Ammon's horn (tissue), 1 donor: ENCODE measurements around the gene C2orf49.

Experiments
- DNase-seq: peaks from one replicate; pipeline ENCODE4 v3.0.0-alpha.2; 2016; ENCODE audit warnings: low spot score

The C2orf49 gene

DNA sequence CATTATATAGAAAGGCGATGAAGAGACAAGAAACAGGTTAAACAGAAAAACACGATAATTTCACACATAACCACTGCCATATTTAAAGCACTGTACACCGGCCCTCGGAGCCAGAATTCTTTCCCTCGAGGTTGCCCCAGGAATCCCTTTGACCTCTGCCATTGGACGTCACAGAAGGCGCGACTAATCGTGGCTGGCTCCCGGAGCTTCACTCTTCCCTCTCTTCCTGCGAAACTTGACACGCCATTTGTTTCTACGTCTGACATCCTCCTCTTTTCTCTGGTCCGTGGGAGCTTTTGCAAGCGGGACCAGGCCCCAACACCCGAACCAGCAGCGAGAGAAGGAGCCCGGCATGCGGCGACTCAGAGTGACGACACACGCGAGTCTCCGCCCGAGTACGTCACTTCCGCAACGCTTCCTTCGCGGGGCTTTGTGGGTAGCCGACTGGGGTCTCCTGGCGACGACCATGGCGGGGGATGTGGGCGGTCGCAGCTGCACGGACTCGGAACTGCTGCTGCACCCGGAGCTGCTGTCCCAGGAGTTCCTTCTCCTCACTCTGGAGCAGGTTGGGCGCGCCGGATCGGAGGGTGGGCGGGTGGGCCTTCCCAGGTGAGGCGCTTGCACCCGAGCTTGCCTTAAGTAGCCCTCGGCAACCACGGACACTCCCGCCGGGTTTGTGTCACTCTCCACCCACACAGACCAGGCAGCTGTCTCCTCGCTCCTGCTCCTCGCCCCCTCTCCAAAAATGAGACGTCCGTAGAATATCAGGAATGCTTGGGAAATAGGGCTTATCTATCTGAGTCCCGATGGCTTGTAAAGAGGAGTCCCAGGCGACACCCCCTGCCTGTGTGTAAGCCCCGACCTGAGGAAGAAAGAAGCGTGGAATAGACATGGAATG lies at the start of gene C2orf49:
Gene C2orf49 (plus strand): TSS at position 419 of the 898 bp plus-strand sequence. CDS start 48 bp downstream, at position 467.
- DNase-seq = peak; percentile 88

DNA sequence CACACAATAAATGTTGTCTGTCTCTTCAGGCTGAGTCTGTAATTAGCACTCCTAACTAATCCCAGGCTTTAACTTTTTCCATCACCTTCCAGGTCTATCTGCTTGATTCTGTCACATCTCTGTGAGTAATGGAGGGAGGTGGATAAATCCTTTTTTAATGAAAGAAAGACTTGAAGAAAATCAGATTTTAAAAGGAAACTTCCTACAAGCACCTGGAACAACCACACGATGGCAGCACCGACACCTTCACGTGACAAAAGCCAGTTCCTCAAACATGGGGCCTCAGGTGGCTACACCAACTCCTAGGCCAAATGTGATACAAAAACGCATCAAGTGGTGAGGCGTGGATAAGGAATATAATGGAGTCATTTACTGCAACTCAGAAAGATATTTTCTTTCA lies 49.6 kb upstream of the C2orf49 start:
- peak; percentile 35 for DNase-seq

DNA sequence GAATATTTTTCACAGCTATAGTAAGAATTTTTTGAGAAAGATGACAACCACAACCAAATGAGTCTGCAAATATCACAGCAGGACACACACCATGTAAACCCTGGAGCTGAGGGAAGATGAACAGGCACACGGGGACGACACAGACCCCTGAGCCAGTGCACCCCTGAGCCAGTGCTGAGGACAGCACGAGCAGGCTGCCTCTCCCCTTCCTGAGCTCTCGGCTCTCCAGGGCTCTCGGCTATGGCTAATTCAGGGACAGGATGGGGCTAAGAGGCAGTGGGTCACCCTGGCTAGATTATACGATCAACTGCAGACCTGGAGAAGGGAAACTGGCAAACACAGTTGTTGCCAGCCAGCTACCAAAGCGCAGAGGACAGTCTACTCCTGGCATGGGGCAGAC lies 49.2 kb upstream of the C2orf49 start:
- DNase-seq = no peak

DNA sequence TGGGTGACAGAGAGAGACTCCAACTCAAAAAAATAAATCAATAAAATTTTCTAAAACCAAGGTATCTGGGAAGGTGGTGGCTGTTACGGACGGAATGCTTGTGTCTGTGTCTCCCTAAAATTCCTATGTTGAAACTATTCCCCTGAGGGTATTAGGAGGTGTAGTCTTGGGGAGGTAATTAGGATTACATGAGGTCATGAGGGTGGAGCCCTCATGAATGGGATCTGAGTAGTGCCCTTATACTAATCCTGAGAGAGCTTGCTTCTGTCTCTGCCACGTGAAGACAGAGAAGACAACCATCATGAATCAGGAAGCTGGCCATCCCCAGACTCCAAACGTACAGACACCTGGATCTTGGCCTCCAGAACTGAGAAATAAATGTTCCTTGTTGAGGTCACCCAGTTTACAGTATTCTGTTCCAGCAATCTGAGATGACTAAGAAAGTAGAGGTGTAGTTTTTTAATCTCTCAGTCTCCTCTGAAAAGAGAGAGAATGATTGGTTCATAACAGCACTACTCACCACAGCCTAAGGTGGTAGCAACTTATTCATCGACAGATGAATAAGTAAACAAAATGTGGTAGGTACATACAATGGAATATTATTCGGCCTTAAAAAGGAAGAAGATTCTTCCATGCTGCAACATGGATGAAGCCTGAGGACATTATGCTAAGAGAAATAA lies 46.2 kb upstream of the C2orf49 start:
- no peak for DNase-seq

DNA sequence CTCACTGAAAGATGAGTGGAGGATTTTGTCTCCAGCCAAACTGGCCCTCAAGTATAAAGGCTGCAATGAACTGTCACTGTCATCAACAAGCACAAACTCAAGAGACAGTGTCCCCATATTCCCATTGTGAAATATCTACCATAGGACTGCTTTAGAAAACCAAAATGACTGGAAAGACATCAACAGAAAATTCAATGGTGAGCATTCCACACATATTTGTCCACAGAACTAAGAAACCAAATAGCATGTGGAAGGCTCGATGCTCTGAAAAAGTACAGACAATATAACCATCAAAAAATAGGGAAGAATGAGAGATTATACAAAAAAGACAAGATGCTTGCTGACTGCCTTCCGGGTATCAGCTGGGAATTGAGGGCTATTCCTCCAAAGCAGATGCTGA lies 45.4 kb upstream of the C2orf49 start:
- no peak for DNase-seq

DNA sequence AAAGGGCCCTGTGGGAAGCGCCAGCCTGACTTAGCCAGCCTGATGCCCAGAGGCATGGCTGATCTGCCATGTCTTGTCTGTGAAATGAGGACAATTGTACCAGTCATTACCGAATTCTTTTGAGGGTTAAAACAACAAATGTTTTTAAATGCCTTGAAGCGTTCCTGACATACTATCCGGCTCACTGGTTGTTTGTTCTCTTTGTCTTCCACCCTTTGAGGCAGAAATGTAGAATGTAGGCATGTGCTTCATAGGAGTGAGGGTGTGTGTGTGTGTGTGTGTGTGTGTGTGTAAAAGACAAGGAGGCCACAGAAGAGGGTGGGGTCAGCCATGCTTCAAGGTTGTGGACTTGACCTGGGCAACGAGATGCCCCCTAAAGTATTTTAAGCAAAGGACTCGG lies 43.3 kb upstream of the C2orf49 start:
- no peak for DNase-seq

DNA sequence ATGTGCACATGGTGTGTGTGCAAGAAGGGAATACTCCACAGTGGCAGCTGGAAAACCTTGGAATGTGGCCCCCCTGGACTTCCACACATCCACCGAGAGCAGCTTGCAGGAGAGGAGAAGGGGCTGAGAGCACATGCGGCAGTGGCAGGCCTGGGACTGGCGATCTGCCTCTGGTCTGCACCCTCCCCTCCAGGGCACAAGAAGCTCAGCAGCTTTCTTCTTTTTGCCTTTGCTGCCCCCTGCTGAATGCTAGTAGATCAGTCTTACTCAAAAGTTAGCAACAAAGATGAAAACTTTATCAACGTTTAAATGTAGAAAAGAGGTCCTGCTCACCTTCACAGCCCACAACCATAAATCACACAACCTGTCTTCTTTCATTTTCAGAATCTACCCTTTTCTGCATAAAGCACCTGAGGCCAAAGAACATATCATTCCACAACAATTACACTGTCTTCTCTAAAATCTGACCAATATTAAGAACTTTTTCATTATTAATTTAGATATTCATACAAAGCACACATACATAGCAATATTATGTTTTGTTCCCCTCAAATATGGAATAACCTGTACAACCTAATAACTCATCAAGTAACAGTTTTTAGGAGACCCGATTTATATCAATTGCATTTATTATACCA lies 42.4 kb upstream of the C2orf49 start:
- DNase-seq = peak; percentile 91

DNA sequence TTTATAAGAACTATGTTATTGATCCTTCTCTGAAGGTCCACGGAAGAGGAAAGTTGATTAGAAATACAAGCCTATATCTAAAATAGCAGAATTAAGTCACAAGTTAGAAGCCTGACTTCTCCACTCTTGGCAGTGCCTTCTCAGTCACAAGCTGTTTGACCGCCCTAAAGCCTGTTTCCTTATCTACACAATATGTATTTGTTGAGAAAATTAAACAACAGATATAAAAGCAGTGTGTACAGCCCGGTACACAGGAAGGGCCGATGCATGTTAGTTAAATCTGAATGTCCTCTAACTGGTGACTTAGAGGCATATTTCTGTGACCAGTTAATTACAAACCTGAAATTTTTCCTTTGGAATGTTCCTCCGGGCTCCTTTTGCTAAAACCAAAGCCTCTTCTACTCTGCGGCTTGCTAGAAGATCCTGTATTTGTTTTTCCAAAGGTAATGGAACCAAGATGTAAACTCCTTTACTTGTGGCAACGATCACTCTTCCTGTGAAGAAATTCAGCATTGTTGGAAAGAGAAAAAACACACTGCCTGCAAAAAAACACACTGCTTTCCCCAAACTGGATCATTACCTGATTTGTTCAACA lies 41.2 kb upstream of the C2orf49 start:
- no peak for DNase-seq

DNA sequence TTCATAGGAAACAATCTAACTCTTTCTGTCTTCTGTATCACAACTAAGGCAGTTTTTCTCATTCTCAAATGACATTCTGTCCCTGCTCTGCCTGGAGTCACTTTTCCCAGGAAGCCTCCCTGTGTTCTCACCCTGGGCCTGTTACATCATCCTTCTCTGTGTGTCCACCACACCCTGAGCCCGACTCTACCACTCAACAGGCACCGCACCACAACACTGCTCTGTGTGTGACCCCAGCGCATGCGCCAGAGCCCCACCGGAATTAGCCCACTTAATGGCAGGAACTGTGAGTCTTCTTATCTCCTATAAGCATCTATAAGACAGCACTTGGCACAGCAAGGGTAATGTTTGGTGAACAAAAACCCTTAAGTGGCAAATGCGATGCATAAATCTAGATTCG lies 40.1 kb upstream of the C2orf49 start:
- no peak for DNase-seq

DNA sequence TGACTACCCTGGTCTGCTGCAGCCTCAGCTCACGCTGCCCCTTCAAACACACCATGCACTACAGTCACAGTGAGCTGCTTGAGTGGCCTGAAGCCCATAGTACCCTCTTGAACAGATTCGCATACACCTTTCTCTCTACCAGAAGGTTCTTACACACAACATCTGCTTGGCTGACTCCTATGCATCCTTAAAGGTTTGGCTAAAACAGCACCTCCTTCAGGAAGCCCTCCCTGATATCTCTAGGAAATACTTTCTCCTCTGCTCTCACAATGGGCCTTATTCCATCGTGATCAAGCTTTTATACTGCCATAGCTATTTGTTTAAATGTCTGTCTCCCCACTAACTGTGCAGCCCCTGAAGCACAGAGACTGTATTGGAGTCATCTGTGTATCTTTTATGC lies 39.3 kb upstream of the C2orf49 start:
- DNase-seq = no peak

DNA sequence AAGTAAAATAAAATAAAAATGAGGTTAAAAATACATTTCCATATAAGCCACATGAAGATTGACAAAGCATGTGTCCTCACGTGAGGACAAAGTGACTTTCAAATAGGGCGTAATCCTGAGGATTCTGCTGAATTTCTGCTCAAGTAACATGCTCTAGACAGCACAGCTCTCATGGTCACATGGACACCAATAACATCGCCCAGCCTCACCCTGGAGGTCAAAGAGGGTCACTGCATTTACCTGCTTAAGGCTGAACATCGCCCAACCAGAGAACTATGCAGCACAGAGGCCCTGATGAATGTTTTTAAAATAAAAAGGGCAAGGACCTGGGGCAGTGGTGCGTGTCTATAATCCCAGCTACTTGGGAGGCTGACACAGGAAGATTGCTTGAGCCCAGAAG lies 38.0 kb upstream of the C2orf49 start:
- no peak for DNase-seq

DNA sequence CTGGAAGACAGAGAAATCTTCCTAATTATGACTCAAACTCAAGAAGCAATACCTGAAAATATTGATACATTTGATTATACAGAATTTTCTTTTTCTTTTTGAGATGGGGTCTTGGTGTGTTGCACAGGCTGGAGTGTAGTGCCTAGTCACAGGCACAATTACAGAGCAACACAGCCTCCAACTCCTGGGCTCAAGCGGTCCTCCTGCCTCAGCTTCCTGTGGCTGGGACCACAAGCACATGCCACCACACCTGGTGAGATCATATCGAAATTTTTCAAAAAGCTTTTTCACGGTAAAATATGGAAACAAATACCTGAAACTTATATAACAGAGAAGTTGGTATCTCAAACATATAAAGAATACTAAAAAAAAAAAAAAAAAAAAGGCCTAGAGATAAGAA lies 35.7 kb upstream of the C2orf49 start:
- DNase-seq = no peak

DNA sequence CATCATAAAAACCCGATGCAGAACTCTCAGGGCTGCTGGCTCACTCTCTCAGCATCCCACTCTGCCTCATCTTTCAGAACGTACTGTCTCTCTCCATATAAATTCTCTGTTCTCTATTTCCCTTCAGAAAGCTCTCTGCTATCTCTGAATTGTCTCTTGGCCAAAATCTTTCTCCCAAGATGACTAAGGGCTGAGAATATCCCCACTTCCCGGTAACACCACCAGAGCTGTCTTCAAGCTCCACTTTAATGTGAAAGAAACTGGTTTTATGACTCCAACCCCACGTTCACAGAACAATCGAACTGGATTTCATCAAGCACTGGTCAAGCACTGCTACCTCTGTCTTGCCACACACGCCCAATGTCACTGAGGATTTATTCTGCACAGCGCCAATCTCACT lies 30.2 kb upstream of the C2orf49 start:
- DNase-seq = no peak

DNA sequence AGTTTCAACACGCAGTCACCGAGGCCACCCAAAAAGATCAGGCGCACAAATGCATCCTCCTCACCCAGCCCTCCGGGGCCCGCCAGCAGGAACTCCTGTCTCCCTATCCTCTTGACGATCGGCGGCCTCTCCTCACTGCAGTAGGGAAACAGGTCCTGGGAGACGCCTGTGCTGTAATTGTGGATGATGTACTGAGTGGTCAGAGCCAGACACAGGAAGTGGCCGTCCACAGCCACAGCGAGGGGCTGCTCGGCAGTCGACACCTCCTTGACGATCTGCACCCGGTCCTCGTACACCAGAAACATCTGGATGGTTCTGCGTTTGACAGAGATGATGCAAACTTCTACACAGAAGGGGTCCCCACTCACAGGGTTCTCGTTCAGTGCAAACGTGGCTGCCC lies 29.8 kb upstream of the C2orf49 start:
- no peak for DNase-seq

DNA sequence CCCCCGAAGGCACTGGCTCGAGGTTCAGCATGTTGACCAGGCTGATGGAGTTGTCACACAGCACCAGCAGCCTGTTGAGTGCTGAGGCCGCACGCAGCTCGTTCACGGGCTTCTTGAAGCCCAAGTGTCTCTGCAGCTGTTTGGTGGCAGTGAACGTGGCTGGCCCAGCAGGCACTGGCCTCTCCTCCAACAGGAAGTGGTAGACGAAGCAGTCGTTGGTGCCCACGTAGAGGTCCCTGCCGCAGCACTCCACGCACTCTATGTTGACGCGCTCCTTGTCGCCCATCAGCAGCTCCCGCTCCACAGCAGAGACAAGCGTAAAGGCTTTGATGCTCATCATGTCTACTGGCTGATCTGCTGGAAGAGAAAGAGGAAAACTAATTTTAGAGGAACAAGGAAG lies 29.4 kb upstream of the C2orf49 start:
- no peak for DNase-seq

DNA sequence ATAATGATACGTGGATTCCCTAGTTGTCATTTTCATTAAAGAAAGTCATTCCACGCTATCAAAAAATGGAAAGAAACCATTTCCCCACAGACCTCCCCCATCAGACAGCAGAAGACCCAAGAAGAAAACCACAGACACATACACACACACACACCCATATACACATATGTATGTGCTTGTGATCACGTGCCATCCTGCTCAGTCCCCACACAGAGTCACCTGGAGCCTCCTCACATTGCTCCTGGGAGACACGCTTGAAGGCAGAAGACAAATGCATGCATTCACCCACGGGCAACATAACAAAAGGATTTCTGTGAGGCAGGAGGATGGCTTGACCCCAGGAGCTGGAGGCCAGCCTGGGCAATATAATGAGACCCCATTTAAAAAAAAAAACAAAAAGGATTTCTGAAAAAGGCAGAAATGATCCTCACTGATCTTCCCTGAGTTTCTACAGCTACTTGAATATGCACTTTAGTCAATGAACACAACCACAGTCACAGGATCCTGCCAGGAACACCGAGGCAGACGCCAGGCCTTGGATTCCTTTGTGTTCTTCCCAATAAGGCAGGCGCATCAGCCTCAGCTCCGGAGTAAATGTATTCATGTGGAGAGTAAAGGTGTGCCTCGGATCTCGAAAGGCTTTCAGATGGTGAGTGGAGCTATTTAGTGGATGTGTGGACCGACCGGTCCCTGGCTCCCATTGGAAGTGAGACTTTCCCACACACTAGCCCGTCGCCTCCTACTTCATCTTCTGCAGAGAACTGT lies 28.8 kb upstream of the C2orf49 start:
- DNase-seq = peak; percentile 16

DNA sequence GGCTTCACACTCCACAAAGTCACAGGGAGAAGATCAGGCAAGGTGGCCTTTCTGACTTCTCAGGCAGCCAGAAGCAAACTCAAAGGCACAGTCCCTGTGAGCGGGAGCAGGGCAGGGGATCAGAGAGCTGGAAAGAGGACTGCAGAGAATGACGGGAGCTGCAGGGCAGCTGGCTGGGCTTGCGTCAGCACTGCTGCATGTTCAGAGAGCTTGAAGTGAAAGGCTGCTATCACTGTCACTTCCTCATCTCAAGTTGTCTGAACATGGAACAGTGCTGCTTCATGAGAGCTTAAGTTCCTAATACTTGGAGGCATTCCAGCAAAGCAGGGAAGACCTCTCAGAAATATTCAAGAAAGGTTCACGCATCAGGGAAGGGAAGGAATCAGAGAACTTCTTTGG lies 28.2 kb upstream of the C2orf49 start:
- DNase-seq = peak; percentile 77

DNA sequence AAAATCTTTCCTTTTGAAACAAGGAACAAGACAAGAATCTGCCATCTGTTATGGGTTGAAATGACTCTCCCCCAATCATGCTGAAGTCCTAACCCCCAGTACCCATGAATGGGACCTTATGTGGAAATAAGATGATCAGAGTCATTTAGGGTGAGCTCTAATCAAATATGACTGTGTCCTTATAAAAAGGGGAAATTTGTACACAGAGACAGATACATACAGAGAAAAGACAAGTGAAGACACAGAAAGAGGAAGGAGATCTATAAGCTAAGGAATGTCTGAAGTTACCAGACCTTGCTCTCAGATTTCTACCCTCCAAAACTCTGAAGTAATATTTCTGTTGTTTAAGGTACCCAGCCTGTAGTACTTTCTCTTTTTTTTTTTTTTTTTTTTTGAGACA lies 23.5 kb upstream of the C2orf49 start:
- DNase-seq = no peak

DNA sequence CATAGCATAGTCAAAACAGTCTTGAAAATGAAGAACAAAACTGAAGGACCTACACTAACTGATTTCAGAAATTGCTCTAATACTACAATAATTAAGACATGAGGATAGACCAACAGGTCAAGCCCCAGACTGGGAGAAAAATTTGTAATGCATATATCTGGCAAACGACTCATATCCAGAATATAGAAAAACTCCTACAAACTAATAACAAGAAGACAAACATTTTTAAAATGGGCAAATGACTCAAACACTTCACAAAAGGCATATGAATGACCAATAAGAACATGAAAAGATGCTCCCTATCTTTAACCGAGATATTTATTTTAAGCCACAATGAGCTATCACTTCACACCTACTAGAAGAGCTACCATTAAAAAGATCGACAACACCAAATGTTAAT lies 22.0 kb upstream of the C2orf49 start:
- DNase-seq = no peak

DNA sequence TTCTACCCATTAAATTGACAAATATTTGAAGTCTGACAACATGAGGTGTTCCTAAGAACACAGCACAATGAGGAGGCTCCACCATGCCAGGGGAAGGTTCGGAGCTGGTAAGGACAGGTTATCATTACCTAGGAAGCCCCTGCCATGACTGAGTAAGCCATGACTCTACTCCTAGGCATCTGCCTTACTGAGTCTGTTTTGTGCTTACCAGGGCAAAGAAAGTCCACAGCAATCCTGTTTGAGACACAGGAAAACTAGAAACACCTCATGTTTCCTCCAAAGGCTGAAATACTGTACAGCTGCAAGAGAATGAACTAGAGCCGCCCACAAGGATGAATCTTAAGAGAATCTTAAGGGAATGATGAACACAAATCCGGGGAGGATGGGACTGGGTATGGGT lies 19.4 kb upstream of the C2orf49 start:
- no peak for DNase-seq

DNA sequence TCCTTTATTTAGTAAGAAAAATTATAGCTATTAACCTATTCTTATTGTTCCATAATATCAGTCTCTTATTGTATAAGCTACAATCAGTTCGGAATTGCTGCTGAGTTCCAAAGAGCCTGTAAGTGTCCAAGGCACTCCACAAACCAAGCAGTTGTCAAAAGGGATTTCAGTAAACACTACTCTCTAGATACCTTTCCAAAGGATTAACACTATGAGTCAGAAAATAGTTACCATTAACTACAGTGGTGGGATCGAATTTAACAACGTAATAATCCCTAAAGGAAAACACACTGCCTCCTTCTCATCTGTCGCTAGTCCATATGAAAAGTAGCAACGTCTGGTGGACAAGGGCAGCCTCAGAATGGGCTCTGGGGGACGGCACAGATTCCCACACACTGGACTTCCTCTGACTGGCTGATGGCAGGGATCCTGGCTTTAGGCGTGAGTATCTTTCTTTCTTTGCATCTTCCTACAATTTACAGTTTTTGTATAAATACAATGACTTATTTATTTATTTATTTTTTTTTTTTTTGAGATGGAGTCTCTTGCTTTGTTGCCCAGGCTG lies 16.6 kb upstream of the C2orf49 start:
- no peak for DNase-seq
